ENCODE data around the gene MAP3K1.

DNA sequence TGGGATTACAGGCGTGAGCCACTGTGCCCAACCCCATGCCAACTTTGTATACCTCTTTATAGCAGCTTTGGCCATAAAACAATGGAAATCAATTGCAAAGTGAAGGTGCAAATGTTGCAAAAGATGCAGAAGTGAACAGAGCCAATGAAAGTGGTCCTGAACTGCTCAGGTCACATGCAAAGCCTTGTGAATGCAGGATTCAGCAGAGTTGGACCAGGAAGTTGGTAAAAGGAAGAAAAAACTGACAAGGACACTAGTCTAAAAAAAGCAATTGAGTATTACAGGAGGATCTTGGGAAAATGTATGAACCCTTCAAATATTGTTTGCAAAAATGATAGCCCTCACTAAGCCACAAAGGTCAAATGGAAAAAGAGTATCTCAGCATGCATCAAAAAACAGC, 4.5 kb upstream of the MAP3K1 start:
- TF ChIP-seq POLR2A (IDR thresholded peaks at IDR 0.05; ENCODE audit: low read length) (no peak), GATA1 (IDR thresholded peaks at IDR 0.05; ENCODE audit: low read depth, low read length) (no peak)
